Activated T-helper 1 cell treated with anti-CD3 and anti-CD28 coated beads, Interleukin-2, amount 50 U/mL, for 16 hours (primary cell): ENCODE measurements around the gene TMEM179B.
A peak's percentile ranks its signal among the peaks of the same experiment; 100 is the strongest.
"Not testable (repeated sequence)": the region's sequence is repeated elsewhere in the genome, so short reads cannot be mapped to it uniquely, and the experiment has no call there.

ENCODE experiments used
- DNase-seq, 2 donors: peaks; one replicate each; pipeline ENCODE4 v3.0.0-alpha.2; 2020; ENCODE audit warnings: low read depth in 1 of 2, low spot score in 1 of 2

Gene TMEM179B

DNA sequence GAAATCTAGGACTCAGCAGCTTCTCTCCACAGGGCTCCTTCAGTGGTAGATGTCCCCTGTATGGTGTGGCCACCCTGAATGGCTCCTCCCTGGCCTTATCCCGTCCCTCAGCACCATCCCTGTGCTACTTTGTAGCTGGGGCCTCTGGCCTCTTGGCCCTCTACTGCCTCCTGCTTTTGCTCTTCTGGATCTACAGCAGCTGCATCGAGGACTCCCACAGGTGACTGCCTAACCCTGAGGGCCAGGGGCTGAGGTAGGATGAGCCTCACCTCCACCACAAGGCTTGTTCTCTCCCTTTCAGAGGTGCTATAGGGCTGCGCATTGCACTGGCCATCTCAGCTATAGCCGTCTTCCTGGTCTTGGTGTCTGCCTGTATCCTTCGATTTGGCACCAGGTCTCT is 1.8 kb downstream of the TMEM179B start:
- DNase-seq, result no peak

DNA sequence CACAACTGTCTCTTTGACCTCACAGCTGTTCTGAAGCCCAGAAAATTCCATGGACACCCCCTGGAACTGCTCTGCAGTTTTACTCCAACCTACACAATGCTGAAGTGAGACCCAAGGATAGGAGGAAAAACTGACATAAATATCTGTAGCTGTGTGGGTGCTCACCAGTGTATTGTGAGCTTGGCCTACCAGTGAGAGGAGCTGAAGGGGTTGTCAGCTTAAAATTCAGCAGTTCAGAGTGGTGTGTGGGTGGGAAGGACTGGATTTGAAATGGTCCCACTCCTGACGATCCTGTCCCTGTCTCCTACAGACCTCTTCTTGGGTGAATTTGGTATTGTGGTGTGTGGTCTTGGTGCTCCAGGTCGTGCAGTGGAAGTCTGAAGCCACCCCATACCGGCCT is 2.4 kb downstream of the TMEM179B start:
- no peak for DNase-seq

DNA sequence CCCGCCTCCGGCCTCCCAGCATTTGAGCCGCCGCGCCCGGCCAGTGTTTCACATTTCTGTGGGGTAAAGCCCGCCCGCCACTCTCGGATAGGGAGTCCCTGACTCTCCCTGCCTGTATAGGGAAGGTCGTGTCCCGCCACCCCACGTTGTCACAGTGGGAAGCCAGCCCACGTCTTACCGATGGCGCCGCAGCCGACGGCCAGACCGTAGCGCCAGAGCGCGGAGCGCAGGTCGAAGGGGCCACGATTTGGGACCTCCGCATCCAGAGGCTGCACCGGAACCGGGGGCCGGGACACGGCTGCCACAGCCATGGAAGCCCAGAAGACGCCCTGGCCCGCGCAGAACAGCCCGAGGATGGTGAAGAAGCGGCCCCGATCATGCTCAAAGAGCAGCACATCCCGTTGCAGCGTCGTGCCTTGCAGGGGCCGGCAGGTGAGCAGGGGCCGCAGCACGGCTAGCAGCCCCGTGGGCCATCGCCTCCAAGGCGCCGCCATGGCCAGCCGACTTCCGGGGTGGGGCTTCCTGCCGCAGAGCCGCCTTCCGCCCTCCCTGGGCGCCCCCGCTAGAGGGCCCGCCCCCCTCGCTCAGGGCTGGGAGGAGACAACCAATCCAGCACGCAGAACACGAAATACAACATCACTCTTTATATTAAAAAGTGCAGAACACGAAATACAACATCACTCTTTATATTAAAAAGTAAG is 4.4 kb downstream of the TMEM179B start, which contains the start of gene TMEM223:
Gene TMEM223, minus strand, starts transcription at position 506 of the 701 bp plus-strand sequence. Its CDS starts 12 bp downstream, at position 494.
- peak; percentile 82 to 85 for DNase-seq

DNA sequence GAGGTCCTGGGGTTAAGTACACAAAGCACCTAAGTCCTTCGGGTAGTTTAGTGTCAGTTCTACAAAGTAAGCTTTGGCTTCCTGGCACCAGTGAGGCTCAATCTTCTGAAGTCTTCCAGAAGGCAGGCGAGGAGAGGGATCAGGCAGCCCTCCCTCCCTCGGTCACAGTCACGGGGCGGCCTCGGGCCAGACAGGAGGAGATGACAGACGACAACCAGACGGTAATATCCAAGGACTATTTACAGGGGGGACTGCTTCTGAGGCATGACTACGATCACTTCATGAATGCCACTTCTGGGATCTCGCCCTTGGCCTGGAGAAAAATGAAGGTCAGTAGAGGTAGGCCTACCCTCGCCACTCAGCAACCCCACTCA is 5.0 kb downstream of the TMEM179B start:
- no peak for DNase-seq

DNA sequence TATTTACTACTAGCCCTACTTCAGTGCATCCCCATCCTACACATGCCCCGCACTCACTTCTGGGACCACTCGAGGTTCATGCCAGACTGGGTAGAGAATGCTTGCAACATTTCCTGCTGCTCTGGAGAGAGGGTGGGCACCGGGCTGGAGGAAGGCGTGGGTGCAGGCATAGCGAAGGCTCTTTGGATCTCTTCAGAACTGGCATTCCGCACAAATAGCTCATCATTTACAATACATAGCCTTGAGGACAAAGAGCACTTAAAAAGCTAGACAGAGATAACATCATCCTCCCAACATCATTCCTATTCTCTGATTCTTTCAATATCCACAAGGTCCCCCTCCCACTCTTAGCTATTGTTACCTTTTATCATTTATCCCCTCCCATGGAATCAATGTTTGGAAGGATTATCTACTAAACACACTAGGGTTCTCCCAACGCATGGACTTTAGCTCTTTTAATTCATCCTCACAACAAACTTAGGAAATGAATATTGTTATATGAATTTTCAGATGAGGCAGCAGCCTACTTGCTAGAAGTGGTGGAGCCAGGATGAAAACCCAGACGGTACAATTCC is 7.1 kb downstream of the TMEM179B start:
- DNase-seq, result no peak

DNA sequence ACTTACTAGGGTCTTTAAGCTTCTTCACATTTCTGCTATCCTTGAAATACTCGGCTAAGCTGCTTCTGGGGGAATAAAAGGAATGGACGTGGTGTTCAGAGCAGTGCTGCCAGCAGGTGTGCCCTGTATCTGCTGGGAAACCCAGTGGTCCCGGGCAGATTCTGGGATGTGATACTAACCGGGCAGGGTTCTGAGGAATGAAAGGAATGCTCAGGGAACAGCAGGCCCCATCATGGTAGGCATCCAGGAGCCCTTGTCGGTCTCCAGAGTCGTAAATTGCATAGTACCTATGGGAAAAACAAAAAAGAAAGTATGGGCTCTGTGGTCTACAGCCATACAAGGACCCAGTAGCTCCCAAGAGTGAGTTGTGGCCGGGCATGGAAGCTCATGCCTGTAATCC is 9.1 kb downstream of the TMEM179B start:
- DNase-seq, result no peak

DNA sequence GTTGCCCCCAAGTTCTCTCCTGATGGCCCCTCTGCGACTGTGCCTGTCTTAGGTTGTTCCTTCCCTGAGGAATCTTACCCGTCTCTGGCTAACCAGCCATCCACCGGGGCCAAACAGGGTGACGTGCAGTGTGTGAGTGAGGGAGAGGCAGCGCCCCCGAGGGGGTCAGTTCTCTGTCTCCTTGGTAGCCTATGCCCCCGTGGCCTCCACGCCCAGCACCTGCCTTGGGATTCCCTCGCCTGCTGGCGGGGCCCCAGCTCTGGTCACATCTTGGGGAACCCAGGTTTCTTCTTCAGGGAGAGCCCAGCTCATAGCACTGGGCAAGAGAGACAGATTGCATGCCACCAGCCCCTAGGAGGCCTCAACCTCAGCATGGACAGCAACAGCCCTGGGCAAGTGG is 12.3 kb downstream of the TMEM179B start:
- no peak for DNase-seq

DNA sequence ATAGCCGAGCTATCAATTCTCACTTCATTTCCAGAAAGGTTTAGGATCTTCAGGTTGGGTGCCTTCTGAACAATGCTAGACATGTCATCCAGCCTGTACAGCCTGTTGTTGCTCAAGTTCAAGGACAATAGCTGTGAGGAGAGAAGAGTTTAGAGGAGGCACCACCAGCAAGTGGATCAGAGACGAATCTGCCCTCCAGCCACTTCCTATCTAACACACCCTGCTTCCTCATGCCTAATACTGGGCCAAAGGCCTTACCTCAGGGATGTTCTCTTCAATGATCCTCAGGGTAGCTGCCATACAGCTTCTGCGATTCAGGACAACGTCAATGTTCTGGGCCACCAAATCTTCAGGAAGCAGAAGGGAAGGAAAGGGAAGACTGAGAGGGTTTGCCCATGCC is 13.9 kb downstream of the TMEM179B start:
- DNase-seq, result no peak

DNA sequence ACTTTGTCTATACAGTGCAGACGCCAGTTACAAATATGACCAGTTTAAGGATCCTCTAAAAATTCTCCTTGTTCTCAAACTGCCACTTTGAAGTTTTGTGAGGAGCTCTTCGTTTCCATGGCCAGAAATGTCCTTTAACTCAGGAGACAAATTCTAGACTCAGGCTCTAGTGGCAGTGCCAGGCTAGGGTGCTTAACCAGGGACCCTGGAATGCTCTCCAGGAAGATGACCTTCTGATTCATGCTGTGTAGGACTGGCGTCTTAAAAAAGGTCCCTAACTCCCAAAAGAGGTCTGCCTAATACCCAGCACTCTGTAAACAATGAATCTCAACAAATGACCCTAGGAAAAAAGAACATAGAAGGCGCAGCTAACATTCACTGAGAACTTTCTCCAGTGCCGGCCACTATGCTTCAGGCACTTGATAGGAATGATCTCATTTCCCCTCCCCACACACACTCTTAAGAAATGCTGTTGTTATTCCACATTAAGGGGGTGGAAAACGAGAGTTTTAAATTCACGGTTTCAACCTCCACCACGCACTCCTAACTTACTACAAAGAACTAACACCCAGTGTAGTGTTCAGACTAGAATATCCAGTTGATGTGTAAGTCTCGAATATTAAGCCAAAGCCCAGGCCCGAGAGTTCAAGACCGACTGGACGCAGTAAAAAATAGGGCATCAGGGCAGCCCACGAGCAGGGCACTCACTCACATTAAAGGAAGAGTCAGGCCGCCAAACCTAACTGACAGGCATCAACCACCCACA is 17.3 kb downstream of the TMEM179B start:
- DNase-seq, result no peak

DNA sequence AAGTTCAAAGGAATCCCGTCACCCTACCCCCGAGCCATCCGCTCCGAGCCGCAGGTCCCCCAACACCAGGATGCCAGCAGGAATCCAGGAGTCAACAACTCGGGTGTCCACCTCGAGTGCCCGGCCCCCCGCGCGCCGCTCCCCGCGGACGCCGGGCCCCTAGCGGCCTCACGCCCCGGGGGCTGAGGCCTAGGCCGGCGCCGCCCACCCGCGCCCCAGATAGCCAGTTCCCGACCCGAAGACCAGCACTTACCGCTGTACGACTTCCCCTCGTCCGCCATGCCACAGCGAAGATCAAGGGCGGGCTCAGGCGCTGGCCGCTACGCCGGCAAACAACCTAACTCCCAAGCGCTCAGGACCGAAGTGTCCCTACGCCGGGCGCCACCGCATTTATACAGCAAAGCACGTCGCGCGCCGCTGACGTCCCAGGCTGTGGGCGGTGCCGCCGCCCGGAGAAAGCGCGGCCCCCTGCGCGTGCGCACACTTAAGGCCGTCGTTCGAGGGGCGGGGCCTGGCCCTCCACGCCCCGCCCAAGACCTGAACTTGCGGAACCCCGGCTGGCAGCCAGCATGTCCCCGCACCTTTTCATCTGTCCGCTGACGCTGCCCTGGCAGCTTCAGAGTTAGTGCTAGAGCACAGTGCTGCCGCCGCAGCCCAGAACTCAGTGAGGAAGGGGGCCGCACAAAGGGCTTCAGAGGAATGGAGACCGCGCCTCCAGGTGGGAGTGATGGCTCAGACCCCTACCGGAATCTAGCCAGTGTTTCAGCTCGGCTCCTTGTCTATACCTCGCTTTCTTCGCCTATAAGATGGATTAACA is 18.1 kb downstream of the TMEM179B start, which contains the start of gene NXF1:
Gene NXF1, minus strand, starts transcription at position 365 of the 817 bp plus-strand sequence. Its CDS starts 84 bp downstream, at position 281.
- peak; percentile 92 to 96 for DNase-seq

DNA sequence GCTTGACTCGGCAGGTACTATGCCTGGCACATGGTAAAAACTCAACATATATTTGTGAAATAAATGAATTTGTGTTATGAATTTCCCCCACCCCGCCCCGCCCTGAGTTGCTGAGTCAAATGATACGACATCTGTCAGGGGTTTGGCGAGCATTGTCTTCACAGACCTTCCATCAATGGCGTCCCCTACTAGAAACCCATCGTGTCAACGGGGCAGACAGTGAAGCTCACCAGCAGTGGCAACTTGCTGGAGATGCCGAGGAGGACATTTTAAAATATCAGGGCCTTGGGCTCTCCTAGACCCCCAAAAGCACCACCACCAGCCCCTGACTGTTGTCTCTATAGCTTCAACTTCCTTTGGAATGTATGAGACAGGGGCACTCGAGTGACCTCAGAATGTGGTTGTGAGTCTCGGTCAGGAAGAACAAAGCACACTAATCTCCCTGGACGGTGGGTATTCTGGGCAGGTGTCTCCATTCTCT is 18.8 kb downstream of the TMEM179B start:
- no peak for DNase-seq

DNA sequence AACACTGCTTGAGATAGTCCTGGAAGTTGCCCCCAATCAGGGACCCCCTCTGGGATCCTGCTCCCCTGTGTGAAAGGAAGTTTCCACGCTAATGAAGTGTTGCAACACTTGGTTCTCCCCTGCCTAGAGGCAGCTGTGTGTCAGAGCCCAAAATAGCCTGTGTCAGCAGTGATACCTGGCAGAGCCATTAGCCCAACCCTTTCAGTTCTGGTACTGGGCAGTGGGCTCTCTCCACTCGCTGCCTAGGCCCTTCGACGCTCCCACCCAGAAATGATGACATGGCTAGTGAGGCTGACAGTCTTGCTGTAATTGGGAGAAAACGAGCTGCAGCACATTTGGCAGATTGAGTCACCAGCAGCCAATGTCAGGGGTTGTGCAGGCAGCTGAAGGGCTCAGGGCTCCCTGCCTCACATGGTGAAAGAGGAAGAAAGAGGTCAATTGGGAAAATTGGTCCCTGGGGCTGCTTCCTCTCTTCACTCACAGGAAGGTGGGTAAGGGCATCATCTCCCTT is 19.5 kb downstream of the TMEM179B start:
- no peak for DNase-seq

DNA sequence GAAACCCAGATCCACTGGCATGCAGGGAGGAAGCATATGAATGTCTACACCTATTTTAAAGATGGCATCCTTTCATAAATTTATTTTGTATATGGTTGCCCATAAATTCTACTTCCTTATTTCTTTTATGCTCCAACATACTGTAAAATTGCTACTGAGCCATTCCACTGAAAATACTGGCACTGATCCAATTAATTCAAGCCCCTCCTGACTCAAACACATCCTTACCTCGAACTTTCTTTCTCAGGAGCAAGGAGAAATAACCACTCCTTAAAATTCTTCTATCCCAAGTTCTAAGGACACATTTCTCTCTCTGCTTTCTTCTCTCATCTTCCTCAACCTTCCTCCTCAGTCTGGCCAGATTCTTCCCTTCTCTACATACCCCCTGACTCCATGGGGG is 23.5 kb downstream of the TMEM179B start:
- no peak for DNase-seq

DNA sequence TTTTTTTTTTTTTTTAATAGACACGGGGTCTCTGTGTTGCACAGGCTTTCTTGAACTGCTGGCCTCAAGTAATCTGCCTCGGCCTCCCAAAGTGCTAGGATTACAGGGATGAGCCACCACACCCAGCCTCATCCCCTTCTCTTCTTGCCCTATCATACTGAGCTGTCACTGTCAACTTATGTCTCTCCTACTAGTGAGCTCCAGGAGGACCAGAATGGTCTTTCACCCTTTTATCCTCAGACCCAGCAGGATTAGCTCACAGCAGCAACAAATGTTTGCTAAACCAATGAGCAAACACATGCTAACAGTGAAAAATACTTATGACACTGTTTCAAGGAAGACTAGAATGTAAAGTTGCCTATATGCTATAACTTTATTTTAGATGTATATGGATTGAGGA is 24.5 kb downstream of the TMEM179B start:
- DNase-seq, result no peak

DNA sequence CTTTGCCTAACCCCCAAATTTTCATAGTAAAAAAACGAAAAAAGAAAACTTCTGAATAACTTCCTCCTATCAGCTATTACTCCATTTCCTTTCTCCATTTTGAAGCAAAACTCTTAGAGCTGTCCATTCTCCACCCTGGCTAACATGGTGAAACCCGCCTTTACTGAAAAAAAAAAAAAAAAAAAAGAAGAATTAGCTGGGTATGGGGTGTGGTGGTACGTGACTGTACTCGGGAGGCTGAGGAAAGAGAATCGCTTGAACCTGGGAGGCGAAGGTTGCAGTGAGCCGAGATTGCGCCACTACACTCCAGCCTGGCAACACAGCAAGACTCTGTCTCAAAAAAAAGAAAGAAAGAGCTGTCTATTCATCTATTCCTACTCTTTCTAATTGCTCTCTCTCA is 29.4 kb downstream of the TMEM179B start:
- no peak for DNase-seq

DNA sequence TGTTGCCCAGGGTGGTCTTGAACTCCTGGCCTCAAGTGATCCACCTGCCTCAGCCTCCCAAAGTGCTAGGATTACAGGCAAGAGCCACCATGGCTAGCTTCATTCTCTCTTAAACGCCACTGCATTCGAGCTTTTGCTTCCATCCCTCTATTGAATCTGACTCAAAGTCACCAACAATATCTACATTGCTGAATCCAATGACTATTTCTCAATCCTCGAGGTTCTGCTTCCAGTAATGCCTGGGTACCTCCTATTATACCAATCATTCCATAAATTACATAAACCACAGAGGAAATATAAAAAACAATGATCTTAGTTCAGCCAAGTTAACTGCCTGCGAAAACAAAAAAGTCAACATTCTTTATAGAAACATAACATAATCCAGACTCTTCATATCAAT is 29.9 kb downstream of the TMEM179B start:
- DNase-seq, result no peak

DNA sequence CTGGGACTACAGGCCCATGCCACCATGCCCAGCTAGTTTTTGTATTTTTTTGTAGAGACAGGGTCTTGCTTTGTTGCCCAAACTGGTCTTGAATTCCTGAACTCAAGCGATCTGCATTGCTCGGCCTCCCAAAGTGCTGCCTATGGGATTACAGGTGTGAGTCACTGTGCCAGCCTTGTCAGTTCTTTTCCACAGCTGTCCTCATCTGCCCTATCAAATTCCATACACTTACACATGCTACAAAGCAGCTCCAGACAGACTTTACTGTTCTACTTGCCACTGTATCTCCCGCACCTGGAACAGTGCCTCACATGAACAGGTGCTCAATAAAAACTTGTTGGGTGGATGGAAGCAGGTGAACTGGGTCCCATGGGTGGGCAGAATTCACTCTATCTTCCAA is 36.5 kb downstream of the TMEM179B start:
- DNase-seq, result no peak

DNA sequence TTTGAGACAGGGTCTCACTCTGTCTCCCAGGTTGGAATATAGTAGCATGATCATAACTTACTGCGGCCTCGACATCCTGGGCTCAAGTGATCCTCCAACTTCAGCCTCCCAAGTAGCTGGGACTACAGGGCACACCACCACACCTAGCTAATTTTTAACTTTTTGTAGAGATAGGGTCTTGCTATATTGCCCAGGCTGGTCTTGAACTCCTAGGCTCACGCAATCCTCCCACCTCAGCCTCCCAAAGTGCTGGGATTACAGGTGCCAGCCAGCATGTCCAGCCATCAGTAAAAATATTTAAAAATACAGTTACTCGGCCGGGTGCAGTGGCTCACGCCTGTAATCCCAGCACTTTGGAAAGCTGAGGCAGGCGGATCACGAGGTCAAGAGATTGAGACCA is 40.9 kb downstream of the TMEM179B start:
- DNase-seq, result not testable (repeated sequence)

DNA sequence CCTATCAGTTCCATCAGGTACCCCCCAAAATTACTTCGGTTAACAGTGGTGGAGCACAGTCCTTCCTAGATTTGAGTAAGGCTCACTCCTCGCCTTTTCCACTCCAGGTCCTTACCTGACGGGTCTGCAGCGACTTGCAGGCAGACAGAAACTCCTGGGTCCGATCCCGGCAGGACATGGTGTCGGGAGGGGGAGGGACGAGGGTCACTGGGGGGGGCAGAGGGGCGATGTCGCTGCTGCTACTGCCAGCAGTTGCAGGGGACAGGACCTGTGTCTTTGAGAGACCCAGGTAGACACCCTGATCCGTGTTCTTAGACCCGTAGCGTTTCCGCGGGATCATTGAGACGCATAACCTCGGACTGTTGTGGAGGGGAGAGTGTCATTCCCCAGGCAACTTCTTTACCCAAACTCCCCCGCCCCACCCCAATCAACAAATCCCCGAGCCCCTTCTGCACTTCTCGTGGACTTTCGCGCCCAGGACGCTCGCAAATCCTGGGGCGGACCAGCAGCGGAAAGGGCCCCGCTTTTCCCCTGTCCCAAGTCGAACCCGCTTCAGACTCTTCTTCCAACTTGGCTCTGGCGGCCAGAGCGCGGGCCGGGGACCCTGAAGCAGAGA is 43.8 kb downstream of the TMEM179B start:
- DNase-seq, result no peak

DNA sequence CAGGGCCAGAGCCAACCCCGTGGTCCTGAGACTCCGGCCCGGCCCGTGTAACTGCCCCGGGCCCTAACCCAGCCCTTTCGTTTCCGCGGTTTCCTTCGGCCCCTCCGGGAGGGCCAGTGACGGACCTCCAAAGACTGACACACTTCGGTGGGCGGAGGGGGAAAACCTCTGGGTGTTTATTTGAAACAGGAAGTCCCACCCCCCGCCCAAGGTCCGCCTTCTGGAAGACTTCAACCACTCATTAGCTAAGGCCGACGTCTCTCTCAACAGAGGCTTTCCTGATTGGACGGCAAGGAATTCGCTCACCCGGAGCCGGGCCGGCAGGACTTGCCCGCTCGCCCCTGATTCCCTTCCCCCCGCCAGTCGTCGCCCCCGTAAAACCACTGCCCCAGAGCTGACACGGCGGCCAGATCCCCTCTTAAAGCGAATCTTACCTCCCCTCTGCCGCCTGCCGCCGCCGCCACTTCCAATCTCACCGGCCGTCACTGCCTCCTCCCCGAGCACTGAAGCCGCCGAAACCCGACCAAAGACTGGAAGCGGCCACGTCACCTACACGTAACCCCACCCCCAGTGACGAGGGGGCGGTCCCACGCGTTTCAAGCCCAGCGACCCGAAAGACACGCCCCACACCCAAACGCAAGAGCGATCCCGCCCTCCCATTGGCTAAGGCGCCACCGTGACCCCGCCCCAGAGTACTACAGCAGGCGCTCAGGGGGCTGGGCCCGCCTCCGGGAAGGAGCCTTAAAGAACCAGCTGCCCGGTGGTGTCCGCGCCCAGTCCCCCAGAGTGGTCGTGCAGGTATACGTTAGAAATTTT is 44.5 kb downstream of the TMEM179B start, which contains the start of gene STX5:
Gene STX5, minus strand, starts transcription at position 532 of the 816 bp plus-strand sequence. CDS start 808 bp downstream, outside the sequence.
- peak; percentile 99 for DNase-seq
